ENCODE results near the gene RESP18.
"Not testable (repeated sequence)": the region's sequence is repeated elsewhere in the genome, so short reads cannot be mapped to it uniquely, and the experiment has no call there.

DNA sequence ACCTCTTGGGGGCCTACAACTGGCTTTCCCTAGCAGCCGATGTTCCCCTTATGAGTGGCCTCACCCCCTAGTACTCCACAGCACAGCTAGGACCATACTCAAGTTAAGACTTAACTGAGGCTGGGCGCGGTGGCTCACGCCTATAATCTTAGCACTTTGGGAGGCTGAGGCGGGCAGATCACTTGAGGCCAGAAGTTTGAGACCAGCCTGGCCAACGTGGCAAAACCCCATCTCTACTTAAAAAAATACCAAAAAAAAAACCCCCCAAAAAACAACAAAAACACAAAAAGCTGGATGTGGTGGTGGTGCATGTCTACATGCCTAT lies 45.5 kb downstream of the RESP18 start:
- TF ChIP-seq POLR2AphosphoS5 (IDR thresholded peaks at IDR 0.05; ENCODE audit: low read depth, low read length); POLR2A (IDR thresholded peaks at IDR 0.05; ENCODE audit: low read depth, low read length); SPI1 (IDR thresholded peaks at IDR 0.05; ENCODE audit: low read depth, low read length); PAX5 (IDR thresholded peaks at IDR 0.05; ENCODE audit: insufficient read depth, low read length, severe bottlenecking); TAF1 (IDR thresholded peaks at IDR 0.05; ENCODE audit: low read depth, low read length); POU2F2 (IDR thresholded peaks at IDR 0.05; ENCODE audit: low read depth, low read length): not testable (repeated sequence)

Measured in GM12891 (cell line).